Amniotic stem cell (primary cell): ENCODE data around the gene MGAT4A.

Experiments used
- DNase-seq: peaks from one replicate; lab custom pipeline; 2025; lab: John Stamatoyannopoulos, UW

The MGAT4A gene

GRCh38 chr2:98658816-98659490 is 72.0 kb downstream of the MGAT4A start:
- no peak for DNase-seq

DNA sequence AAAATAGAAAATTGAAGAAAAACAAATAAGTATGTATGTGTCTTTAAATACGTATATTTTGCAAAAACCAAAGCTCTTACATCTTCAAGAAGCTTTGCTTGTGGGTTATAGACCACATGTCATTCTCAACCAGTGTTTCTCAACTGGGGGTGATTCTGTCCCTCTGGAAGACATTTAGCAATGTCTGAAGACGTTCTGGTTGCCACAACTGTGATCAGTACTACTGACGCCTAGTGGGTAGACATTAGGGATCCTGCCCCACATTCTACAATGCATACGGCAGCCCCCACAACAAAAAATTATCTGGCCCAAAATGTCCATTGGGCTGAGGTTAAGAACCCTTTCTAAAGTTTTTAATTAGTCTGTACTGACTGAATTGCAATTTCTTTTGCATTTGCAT is 74.1 kb downstream of the MGAT4A start:
- DNase-seq = no peak

DNA sequence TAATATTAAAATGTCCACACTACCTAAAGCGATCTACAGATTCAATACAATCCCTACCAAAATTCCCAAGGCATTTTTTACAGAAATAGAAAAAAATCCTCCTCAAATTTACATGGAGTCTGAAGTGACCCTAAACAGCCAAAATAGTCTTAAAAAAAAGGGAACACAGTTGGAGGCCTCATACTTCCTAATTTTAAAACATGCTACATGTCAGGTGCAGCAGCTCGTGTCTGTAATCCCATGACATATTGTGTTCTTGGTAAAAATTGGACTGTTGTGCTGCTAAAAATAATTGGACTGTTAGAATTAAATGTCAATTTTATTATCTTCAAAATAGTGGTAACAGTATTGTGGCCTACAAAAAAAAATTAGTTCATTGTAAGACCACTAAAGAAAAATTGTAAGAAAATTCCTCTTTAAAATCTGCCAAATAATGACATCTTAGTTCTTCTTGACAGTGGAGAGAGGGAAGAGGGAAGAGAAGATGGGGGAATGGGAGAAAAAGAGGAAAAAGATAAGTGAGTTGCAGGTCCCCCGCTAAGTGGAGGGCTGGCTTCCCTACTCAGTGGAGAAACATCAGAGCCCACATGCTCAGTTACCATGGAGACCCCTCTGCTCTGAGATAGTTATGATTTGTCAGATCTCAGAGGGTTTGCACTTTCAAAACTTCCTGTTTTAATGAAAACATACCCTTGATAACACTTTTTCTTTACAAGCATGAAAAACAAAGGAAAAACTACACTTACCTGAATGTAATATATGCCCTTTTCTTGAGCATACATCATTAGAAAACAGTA is 76.0 kb downstream of the MGAT4A start:
- DNase-seq = no peak

DNA sequence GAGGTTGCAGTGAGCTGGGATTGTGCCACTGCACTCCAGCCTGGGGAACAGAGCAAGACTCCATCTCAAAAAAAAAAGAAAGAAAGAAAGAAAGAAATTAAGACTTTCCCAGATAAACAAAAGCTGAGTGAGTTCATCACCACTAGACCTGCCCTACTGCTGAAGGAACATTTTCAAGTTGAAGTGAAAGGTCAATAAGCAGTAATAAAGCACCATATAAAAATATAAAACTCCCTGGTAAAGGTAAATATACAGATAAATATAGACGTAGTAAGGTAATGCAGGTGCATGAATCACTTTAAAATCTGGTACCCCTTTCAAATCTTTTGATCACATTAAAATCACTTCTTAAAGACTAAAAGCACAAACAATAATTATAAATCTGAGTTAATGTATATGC is 79.9 kb downstream of the MGAT4A start:
- no peak for DNase-seq

GRCh38 chr2:98649992-98650375 is 80.9 kb downstream of the MGAT4A start:
- no peak for DNase-seq

GRCh38 chr2:98649135-98649991 is 81.6 kb downstream of the MGAT4A start:
- DNase-seq = peak; percentile 45

- DNase-seq = no peak
Measured at GRCh38 chr2:98648451-98648850, 82.5 kb downstream of the MGAT4A start.

DNA sequence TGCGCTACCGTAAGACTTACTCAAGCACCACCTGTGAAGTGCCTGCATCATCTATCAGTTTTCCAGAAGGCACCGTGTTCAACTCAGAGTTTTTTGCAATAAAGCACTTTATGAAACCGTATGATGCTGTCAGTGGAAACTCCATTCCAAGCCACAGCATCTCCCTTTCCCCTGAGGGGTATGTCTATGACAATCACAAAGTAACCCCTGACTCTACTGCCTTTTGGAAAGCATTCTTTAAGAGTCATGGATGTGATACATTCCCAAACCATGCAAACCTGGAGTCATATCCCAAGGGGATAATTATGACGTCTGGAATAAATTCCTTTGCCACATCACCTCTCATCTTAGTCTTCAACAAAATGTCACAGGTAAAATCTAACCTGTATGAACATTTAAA is 83.3 kb downstream of the MGAT4A start:
- DNase-seq = no peak

GRCh38 chr2:98643496-98644100 is 87.3 kb downstream of the MGAT4A start:
- no peak for DNase-seq

DNA sequence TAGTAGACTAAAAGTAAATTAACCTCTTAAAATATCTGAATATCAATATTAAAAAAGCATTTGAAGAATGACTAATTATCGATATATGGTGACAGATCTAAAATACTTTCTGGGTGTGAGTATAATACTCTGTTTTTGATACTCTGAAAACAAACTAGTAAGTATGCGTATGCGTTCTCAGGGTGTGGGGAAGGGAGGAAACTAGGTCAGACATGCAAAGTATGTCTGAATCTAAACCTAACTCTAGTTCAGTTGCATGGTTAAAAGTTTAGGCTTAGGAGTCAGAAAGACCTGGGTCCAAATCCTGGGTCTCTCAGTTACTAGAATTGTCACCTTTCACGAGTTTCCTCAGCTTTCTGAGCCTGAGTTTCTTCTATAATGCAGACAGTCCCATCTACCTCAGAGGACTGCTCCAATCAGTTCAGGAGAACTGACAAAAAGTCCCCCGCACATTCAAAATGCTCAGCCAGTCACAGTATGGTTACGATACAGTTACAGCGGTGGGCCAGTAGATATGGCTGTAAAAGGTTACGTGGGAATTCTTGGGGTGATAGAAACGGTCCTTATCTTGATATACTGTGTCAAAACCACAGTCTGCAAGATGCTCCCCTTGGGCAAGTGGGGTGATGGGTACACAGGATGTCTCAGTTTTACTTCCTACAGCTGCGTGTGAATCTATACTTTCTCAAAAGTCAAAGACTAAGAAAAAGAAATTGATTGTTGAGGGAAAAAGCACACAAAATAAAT is 93.4 kb downstream of the MGAT4A start:
- DNase-seq = no peak

GRCh38 chr2:98634406-98635092 is 96.4 kb downstream of the MGAT4A start:
- no peak for DNase-seq

DNA sequence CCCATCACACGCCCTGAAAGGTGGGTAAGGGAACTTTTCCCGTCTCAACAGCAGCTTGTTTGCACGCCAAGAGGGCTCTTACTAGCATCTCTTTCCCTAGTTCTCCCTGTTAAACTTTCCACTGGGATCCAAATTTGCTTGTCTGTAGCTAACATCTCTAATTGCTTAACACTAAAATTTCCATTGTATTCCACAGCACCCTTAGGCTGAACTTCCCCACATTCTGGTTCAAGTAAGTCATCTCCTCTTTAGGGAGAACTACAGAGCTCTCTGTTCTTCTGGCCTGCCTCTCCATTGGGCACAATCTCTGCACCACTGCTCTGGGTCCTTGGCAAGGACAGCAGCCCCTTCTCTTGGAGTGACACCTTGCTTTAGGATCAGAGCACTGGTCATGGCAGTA is 98.6 kb downstream of the MGAT4A start:
- DNase-seq = no peak

DNA sequence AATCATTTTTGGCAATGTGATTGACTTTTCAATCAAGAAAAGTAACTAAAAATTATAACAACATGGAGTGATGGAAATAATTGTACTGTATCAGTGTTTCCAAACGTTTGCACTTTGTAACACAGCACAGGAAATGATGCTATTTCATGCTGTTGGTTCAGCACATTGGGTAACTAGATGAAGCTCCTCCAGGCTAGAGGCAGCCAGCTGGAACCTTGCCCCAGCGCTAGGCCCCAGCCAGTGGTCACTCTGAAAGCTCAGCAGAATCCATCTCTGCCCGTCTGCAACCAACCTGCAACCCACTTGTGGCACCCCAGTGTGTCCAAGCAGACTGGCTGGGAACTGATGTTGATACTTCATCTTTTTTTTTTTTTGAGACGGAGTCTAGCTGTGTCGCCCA is 107.3 kb downstream of the MGAT4A start:
- DNase-seq = no peak

DNA sequence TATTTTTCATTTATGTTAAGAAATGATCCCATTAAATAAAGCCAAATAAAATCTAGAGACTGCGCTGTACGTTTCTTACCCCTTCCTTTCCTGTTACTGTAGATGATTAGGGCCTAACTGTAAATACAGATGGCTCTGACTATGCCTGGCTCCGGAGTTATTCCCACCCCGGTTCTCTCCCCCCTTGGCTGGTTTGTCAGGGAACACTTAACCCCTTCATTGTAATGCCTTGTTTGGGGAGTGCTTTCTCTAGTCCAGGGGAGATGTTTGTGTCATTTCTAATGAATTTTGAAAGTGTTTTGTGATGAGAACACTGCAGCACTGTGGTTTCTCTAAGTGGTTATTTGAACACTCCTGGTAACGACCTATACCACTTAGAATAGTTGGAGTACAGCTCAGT is 113.8 kb downstream of the MGAT4A start:
- no peak for DNase-seq

GRCh38 chr2:98615481-98615880 is 115.5 kb downstream of the MGAT4A start:
- DNase-seq = no peak

- no peak for DNase-seq
Measured at GRCh38 chr2:98614024-98614739, 116.8 kb downstream of the MGAT4A start.

GRCh38 chr2:98608962-98609604 is 121.8 kb downstream of the MGAT4A start:
- no peak for DNase-seq

DNA sequence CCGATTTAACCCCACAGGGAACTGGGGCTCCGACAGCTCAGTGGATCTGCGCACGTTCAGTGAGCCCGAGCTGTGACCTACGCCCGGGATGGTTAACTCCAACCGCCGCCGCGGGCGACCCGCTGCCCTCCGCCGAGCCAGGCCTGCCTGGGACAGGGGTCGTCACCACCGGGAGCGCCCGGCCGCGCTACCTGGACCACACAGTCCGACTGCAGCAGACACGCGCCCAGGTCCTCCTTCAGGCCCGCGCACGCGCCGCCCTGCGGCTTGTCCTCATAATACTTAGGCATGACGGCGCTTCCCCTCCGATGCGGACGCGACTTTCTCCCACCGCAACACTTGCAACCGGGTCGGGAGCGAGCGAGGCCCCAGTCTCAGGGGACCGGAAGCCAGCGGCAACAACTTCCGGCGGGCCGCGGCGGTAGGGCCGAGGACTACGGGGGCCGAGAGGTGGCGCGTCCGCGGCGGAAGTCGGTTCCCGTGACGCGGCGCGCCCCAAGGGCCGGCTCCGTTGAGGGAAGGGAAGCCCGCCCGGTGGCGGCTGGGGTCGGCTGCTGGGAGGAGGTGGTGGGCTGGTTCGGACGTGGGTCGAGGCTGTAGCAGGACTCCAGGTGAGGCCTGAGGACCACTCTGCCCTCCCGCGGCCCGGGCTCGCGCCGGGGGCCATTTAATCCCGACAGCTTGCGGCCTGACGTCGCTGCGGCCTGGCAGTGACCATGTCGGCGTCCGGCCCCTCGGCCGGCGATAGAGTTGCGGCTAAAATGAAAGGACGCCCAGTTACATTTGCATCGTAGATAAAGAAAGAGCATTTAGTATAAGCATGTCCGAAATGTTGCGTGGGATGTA is 122.6 kb downstream of the MGAT4A start, which contains the start of the genes COA5 and UNC50:
COA5 (minus strand) TSS at position 397 of the 846 bp plus-strand sequence; CDS start at position 290, 107 bp downstream.
UNC50 (plus strand) TSS at position 474 of the 846 bp plus-strand sequence. CDS start 1,171 bp downstream, outside the sequence.
- peak; percentile 76 for DNase-seq

- DNase-seq = no peak
Measured at GRCh38 chr2:98607741-98608115, 123.2 kb downstream of the MGAT4A start.
